A673 (cell line): ENCODE results near the gene ITPR1. TPM values are rescaled to one million over a fixed set of nuclear protein-coding genes. Genes with fewer than 3 reads are reported as not detected.

Experiments used
- BruUV-seq: library from RNA; stranded (reverse); fragments of 400-500 nt; replicated peaks from 2 replicates; lab custom pipeline; 2021; lab: Mats Ljungman, UMichigan
- CTCF ChIA-PET: fragments of 300-600 bp; sonication (Branson Sonifier 250); formaldehyde crosslinking; loops from one replicate; lab custom pipeline; 2022; ENCODE audit warnings: antibody characterized with exemption; lab: Charles Lee
- POLR2A ChIA-PET: fragments of 300-600 bp; sonication (Branson Sonifier 250); formaldehyde crosslinking; loops from one replicate; lab custom pipeline; 2022; ENCODE audit warnings: antibody characterized with exemption; ENCODE audit not compliant: low non-redundant PET; lab: Charles Lee
- DNase-seq: peaks from one replicate; pipeline ENCODE4 v3.0.0-alpha.2; 2015; ENCODE audit warnings: low spot score
- H3K27ac ChIP-seq: fragments of 200-600 bp; sonication (generic); 2 replicates; pipeline ENCODE4 v1.5.1; 2016; ENCODE audit warnings: mixed run types, low read depth, mild to moderate bottlenecking, mixed read lengths, antibody characterized with exemption, low read length; ENCODE audit not compliant: poor library complexity, severe bottlenecking
- H3K27me3 ChIP-seq: fragments of 200-600 bp; sonication (generic); replicated peaks from 2 replicates; pipeline ENCODE4 v1.6.1; 2017; ENCODE audit warnings: mixed run types, low read depth, mild to moderate bottlenecking, mixed read lengths, antibody characterized with exemption, low read length; ENCODE audit not compliant: insufficient read depth, poor library complexity
- H3K36me3 ChIP-seq: fragments of 200-600 bp; sonication (generic); 2 replicates; pipeline ENCODE4 v1.6.1; 2016; ENCODE audit warnings: mixed run types, mild to moderate bottlenecking, mixed read lengths, antibody characterized with exemption, low read length; ENCODE audit not compliant: insufficient read depth, poor library complexity, severe bottlenecking
- H3K4me1 ChIP-seq: fragments of 200-600 bp; sonication (generic); 2 replicates; pipeline ENCODE4 v1.6.1; 2017; ENCODE audit warnings: mixed run types, mild to moderate bottlenecking, mixed read lengths, antibody characterized with exemption, low read length; ENCODE audit not compliant: insufficient read depth, poor library complexity, severe bottlenecking
- H3K4me3 ChIP-seq: fragments of 200-600 bp; sonication (generic); 2 replicates; pipeline ENCODE4 v1.5.1; 2016; ENCODE audit warnings: low read depth, mixed run types, mild to moderate bottlenecking, mixed read lengths, low read length; ENCODE audit not compliant: poor library complexity, severe bottlenecking
- H3K9me3 ChIP-seq: fragments of 200-600 bp; sonication (generic); 2 replicates; pipeline ENCODE4 v1.6.1; 2016; ENCODE audit warnings: mixed run types, low read depth, mild to moderate bottlenecking, mixed read lengths, antibody characterized with exemption, low read length; ENCODE audit not compliant: poor library complexity, severe bottlenecking
- EZH2 ChIP-seq: fragments of 200-600 bp; sonication (generic); IDR thresholded peaks from 2 replicates; pipeline ENCODE4 v1.6.1; 2017; ENCODE audit warnings: borderline replicate concordance, low read depth, mild to moderate bottlenecking, mixed read lengths, antibody characterized with exemption, low read length; ENCODE audit not compliant: poor library complexity, severe bottlenecking
- intact Hi-C: fragments of 100-400 bp; cut with micrococcal nuclease; formaldehyde crosslinking; loops from one replicate; pipeline ENCODE4 v1.10.0; 2022; ENCODE audit not compliant: unreplicated experiment
- total RNA-seq: library from RNA; stranded (reverse); gene quantifications from 2 replicates; pipeline ENCODE4 v1.2.3, GENCODE V29; 2021
- TF ChIP-seq, protein P1 (sequence below): fragments of 300-800, 200-600 bp; sonication (generic); conservative IDR thresholded peaks from 2 replicates; pipeline ENCODE4 v1.5.1; 2017; ENCODE audit warnings: low read depth, mild to moderate bottlenecking, antibody characterized with exemption, low read length, moderate library complexity, mixed read lengths

Gene ITPR1
- total RNA-seq, 1 experiment from 2014 or later, result 8.6 TPM

DNA sequence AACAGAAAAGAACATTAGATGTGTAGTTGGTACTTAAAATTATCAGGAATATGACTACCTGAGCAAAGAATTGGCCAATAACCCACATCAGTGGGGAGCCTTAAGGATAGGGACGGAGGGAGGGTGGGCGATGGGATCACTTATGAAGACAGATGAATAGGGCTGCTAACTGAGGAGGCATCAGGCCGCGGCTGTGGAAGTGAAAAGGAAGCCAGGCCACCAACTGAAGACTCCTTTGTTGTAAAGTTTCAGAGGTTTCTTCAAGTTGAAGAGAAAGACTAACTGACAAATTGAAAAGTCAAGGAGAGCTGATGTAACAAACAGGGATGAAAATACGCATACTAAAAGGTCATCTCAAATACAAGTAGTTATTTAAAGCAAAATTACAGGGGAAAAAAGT lies 350.5 kb downstream of the ITPR1 start:
- no peak for TF ChIP-seq EZH2
- TF ChIP-seq, protein P1, sequence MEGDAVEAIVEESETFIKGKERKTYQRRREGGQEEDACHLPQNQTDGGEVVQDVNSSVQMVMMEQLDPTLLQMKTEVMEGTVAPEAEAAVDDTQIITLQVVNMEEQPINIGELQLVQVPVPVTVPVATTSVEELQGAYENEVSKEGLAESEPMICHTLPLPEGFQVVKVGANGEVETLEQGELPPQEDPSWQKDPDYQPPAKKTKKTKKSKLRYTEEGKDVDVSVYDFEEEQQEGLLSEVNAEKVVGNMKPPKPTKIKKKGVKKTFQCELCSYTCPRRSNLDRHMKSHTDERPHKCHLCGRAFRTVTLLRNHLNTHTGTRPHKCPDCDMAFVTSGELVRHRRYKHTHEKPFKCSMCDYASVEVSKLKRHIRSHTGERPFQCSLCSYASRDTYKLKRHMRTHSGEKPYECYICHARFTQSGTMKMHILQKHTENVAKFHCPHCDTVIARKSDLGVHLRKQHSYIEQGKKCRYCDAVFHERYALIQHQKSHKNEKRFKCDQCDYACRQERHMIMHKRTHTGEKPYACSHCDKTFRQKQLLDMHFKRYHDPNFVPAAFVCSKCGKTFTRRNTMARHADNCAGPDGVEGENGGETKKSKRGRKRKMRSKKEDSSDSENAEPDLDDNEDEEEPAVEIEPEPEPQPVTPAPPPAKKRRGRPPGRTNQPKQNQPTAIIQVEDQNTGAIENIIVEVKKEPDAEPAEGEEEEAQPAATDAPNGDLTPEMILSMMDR, result no peak
- Histone ChIP-seq H3K27me3 (no peaks in the 10 kb centered on the region), H3K9me3 (no peaks in the 10 kb centered on the region), H3K4me1 (peaks cover 8% of the 10 kb centered on the region), H3K36me3 (no peaks in the 10 kb centered on the region), H3K4me3 (no peak overlapping the region), H3K27ac (no peak overlapping the region)
- no peak for DNase-seq
- POLR2A ChIA-PET, result no interaction called here
- CTCF ChIA-PET, result no interaction called here
- intact Hi-C loops, result no loop called here
- BruUV-seq, result no TSS peak

DNA sequence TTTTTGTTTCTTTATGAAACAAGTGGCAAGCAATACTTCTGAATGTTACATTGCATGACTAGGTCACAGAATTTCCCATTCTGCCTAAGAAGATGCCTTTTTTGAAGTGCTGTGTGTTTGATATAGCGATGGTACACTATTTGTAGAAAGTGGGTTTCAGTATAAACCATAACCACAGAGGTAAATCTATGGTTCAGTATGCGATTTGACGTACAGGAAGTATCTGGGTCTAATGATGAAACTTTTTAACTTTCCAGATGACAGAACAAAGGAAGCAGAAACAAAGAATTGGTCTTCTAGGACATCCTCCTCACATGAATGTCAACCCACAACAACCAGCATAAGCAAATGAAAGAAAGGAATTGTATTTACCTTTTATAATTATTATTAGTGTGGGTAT lies 352.7 kb downstream of the ITPR1 start:
- no TSS peak for BruUV-seq
- DNase-seq, result no peak
- H3K4me3 ChIP-seq, result no peak overlapping the region
- no peaks in the 10 kb centered on the region for H3K4me1 ChIP-seq
- H3K27ac ChIP-seq, result no peak overlapping the region
- intact Hi-C loops, result no loop called here
- no peaks in the 10 kb centered on the region for H3K36me3 ChIP-seq
- TF ChIP-seq, protein P1, result no peak
- no peak for TF ChIP-seq EZH2
- ChIA-PET POLR2A (no interaction called here), CTCF (no interaction called here)
- H3K27me3 ChIP-seq, result no peaks in the 10 kb centered on the region
- no peaks in the 10 kb centered on the region for H3K9me3 ChIP-seq

- Histone ChIP-seq H3K27me3 (no peaks in the 10 kb centered on the region), H3K4me3 (no peak overlapping the region), H3K4me1 (no peaks in the 10 kb centered on the region), H3K27ac (no peak overlapping the region), H3K36me3 (no peaks in the 10 kb centered on the region), H3K9me3 (no peaks in the 10 kb centered on the region)
- no peak for DNase-seq
- intact Hi-C loops, result no loop called here
- BruUV-seq, result no TSS peak
- ChIA-PET POLR2A (no interaction called here), CTCF (no interaction called here)
- no peak for TF ChIP-seq EZH2
- TF ChIP-seq, protein P1, result no peak
Observed at GRCh38 chr3:4846543-4846942, 353.4 kb downstream of the ITPR1 start.
